ENCODE data around the gene GRAP2.
"Not testable (repeated sequence)": the region's sequence is repeated elsewhere in the genome, so short reads cannot be mapped to it uniquely, and the experiment has no call there.

Gene GRAP2

GRCh38 chr22:39947220-39948216, 46.6 kb downstream of the GRAP2 start:
- no peak for DNase-seq

DNA sequence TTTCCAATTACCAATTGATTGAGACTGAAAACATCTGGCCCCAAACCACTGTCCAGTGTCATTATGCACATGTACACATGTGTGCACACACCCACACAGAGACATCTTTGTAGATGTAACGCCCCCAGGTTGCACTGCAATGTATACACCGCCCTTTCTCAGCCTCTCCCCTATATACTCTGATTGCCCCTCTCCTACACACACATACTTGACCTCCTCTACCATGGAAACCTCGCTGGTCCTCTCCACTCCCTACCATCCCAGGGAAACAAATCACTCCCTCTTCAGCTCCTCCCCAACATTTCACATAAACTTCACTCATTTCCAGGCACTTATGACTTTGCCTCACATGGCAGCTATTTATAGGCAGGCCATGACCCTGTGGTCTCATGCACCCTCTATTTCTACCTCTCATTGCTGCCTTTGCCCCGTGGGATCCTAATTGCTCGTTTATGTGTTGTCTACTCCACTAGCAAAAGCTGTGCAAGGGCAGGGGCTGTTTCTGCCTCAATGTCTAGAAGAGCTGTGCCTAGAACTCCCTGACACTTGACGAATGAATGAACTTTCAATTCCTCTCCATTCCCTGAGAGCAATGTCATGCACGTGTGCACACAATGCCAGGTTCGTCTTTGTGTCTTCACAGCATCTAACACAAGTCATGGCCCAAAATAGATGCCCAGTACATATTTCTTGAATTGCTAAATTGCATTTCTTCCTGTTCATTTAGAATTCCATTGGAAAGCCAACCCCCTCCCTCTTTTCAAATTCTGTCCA, 49.3 kb downstream of the GRAP2 start:
- no peak for DNase-seq

GRCh38 chr22:39951603-39952293, 50.9 kb downstream of the GRAP2 start:
- not testable (repeated sequence) for DNase-seq

GRCh38 chr22:39952347-39952746, 51.5 kb downstream of the GRAP2 start:
- no peak for DNase-seq

DNA sequence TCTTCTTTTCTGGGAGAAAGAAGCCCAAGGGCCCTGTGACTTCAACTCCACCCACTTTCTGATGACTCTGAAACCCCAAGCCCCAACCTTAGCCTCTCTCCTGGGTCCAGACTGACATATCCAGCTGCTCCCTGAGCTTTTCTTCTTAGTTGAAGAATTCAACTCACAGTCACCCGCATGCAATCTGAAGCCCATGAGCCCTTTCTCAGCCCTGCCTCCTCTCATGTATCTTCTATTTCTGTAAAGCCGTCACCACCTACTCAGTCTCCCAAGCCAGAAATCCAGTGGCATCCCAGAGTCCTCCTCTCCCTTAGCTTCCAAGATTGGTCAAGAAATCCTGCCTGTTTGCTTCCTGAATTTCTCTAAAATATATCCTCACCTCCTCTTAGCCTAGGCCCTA, 52.2 kb downstream of the GRAP2 start:
- DNase-seq: no peak

DNA sequence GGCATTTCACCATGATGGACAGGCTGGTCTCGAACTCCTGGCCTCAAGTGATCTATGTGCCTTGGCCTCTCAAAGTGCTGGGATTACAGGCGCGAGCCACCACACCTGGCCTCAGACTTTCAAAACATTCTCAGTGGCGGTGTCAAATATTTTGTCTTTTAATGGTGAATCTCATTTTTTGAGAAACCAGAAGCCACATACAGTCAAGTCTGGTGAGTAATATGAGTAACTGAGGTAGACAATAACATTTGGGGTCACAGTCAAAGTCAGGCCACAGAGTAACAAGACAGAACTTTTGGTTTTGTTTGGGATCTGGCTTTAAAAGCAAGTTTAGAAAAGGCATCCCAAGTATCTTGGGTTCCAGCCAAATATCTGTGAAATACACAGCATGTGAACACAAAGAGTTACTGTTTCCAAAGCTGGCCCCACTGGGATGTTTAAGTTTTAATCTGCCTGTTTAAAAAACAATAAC, 53.7 kb downstream of the GRAP2 start:
- DNase-seq: peak in 1 of 2 experiments; percentile 30

DNA sequence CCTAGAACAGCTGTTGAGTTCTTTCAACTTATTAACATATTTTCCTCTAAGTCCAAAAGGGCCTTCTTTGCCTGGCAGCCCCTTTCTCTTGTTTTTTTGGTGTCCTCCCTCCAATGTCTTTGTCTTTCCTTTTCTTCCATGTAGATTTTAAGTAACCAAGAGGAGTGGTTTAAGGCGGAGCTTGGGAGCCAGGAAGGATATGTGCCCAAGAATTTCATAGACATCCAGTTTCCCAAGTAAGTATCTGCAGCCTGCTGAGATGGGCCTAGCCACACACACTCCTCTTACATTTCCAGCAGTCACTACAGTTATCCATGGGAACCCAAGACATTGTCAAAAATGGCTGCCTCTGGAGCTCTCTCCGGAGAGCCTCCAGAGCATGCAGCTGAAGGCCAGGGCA, 54.8 kb downstream of the GRAP2 start:
- no peak for DNase-seq

DNA sequence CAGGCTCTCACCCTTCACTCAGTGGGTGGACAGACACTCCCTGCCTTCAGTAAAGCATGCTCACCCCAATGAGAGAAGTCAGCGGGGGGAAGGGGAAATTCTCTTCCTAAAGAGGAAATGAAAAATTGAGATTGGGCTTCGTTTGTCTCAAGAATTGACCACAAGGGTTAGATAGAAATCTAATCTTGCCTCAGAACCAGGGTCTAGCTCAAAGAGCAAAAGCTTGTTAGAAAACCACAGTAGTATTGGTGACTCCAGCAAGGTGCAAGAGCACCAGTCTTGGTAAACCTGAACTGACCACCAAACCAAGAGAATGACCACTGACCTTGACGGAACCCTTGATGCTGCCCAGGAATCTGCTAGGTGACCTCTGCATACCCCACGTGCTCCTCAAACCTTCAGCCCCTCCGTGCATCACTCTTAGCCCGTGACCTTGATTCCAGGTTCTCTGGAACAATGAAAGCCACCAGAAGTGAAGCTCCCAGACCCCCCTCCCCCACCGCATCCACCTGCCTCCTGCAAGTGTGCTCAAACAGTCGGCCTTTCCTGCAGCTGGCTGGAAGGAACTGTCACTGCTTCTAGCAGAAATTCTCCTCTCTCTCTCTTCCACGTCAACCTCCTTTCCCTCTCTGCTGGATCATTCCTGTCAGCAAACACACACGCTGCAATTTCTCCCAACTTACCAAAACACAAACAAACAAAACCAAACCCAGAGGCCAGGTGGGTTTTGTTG, 56.2 kb downstream of the GRAP2 start:
- DNase-seq: no peak

GRCh38 chr22:39958009-39958711, 57.3 kb downstream of the GRAP2 start:
- DNase-seq: no peak

GRCh38 chr22:39958949-39959639, 58.2 kb downstream of the GRAP2 start:
- no peak for DNase-seq

DNA sequence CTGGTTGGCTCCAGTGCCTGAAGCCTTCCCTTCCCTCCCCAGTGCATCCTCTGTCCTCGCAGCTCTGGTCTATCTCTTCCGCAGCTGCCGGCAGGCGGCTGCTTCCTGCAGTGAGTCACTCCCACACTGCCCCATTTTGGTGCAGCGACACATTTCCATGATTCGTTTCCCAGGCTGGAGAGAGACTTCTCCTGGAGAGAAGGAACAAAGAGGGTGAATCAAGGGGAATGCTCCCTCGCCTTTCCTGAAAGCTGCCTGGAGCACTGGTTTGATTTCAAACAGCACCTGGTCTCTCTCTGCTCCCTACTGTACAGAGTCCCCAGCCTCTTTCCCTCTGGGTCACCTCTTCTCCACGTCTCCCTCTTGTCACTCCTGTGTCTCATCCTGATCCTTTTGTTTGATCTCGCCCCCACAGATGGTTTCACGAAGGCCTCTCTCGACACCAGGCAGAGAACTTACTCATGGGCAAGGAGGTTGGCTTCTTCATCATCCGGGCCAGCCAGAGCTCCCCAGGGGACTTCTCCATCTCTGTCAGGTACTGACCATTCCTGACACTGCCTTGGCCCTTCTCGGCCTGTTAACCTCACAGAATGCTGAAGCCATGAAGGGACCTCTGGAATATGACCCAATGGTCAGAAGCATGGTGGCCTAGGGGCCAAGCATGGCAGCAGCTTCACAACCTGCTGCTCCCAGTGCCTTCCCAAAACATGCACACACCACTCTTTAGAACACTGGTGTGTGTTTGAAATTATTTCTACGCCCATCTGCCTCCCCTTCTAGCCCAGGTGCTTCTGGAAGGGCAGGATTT, 59.0 kb downstream of the GRAP2 start, which contains the start of gene TMA7B:
Gene TMA7B (plus strand): TSS at position 758 of the 808 bp plus-strand sequence. CDS start 3,978 bp downstream, outside the sequence.
- DNase-seq: no peak

GRCh38 chr22:39960791-39961746, 60.2 kb downstream of the GRAP2 start:
- DNase-seq: no peak

DNA sequence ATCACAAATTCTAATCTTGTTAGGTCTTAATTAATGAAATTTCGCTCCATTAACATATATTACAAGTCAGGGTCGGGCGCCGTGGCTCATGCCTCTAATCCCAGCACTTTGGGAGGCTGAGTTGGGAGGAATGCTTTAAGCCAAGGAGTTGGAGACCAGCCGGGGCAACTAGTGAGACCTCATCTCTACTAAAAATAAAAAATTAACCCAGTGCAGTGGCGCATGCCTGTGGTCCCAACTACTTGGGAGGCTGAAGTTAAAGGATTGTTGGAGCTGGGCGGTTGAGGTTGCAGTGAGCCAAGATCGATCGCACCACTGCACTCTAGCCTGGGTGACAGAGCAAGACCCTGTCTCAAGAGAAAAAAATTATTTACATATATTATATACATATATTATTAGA, 61.2 kb downstream of the GRAP2 start:
- DNase-seq: no peak

DNA sequence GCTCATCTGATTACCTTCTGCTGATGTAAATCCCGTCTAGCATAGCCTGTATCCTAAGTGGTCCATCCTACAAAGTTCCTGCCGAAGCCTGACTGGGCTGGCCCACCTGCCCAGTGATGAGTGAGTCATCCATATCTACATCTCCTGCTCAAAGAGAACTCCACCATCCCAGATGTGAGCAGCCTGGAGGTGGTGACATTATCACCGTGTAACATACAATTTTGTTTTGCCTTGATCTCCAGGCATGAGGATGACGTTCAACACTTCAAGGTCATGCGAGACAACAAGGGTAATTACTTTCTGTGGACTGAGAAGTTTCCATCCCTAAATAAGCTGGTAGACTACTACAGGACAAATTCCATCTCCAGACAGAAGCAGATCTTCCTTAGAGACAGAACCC, 64.9 kb downstream of the GRAP2 start:
- DNase-seq: no peak

- DNase-seq: no peak
These were observed 65.6 kb downstream of the GRAP2 start for GRCh38 chr22:39966470-39966869.

- no peak for DNase-seq
These were observed 66.4 kb downstream of the GRAP2 start for GRCh38 chr22:39967103-39967829.

DNA sequence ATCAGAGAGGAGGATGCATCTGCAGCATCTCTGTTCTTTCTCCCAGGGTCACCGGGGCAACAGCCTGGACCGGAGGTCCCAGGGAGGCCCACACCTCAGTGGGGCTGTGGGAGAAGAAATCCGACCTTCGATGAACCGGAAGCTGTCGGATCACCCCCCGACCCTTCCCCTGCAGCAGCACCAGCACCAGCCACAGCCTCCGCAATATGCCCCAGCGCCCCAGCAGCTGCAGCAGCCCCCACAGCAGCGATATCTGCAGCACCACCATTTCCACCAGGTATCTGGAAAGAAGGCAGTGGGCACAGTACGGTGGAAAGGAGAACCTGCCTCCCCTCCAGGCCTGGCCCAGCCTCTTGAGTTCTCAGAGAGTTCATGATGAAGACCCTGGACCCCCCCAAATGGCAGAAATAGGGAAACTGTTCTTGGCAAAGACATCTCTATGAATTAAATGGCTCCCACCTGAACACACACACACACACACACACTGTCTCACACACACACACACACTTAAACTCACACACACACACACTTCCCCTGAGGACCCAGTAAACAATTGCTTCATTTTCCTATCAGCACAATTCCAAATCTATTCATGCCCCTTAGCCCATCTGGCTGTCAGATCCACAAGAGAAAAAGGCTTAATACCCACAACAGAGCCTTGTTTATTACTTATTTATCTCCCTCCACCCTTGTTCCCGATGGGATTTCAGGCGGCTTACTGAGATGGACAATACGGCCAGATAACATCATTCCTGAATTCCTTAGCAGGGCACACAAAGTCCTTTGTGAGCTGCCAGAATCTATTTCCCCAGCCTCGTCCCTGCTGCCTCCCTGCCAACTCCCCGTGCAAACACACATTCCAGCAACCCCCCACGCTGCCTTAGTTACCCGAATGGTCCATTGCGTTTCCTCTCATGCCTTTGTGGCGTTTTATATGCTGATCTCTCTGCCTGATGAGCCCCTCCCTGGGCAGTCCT, 67.4 kb downstream of the GRAP2 start:
- DNase-seq: no peak
